ENCODE measurements around the gene PPCS.
"Not testable (repeated sequence)": the region's sequence is repeated elsewhere in the genome, so short reads cannot be mapped to it uniquely, and the experiment has no call there.

PPCS gene

DNA sequence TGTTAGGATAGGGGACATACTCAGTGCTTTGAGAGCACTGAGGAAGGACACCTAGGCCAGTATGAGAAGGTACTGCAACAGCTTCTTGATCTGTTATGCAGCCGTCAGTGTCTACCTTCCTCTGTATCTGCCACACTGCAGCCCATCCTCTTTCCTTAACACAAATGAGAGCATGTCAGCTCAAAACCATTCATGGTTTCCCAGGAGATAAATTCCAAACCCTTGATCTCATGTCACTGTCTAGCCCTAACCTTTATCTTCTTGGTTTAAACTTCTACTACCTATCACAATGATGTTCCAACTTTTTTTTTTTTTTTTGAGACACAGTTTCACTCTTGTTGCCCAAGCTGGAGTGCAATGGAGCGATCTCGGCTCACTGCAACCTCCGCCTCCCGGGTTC is 1.9 kb upstream of the PPCS start:
- no peak for DNase-seq

DNA sequence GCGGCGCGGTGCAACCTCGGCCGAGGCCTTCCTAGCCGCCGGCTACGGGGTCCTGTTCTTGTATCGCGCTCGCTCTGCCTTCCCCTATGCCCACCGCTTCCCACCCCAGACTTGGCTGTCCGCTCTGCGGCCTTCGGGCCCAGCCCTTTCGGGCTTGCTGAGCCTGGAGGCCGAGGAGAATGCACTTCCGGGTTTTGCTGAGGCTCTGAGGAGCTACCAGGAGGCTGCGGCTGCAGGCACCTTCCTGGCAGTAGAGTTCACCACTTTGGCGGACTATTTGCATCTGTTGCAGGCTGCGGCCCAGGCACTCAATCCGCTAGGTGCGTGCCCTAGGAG is 379 bp downstream of the PPCS start:
- DNase-seq: peak; percentile 68

DNA sequence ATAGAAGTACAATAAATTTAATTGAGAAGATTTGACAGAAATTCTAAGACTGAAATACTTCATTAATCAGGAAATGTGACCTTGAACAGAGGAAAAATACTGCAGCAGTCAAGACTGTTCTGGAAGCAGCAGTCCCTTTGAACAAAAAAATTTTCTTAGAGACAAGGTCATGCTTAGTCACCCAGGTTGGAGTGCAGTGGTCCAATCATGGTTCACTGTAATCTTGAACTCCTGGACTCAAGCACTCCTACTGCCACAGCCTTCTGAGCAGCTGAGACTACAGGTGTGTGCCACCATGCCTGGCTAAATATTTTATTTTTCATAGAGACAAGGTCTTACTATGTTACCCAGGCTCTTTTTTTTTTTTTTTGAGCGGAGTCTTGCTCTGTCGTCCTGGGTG is 4.9 kb downstream of the PPCS start:
- no peak for DNase-seq

DNA sequence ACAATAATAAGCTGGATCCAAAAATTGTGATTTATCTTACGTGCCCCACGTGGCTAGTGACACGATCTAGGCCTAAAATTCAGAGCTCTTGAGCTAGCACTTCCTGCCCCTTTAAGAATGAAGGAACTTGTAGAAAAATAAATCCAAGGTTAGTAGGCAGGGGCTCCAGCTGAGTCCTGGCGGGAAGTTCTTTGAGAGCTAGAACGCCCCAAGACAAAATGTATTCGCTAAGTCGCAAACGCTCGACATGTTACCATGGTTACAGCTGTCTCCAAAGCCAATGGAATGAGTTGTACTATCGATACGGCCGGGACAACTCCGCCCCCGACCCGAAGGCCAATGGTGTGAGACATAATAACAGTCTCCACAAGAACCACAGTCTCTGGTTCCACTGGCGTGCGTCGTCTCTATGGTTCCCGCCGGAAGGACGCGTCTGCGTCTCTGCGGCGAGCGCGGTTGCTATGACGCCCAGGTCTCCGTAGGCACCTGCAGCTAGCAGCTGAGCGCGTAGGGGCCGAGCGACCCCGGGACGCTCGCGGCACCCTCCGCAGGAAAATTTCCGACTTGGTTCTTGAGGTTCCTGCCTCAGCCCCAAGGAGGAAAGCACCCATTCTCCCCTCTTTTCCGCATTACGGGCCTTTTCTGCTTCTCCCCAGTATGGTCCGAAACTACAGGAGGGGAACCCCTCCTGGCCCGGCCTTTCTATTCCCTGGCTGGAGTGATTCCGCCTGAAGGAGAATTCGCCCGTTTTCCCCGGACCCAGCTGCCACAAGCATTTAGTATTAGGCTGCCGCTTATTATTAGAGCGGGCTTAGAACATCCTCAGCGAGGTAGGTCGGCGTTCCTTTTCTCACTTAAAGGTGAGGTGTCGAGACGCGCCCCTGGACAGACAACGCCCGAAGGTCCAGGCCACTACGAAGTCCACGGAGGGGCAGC is 6.8 kb downstream of the PPCS start, which contains the start of gene CCDC30:
CCDC30 (plus strand) TSS at position 459 of the 936 bp plus-strand sequence. CDS start 17,266 bp downstream, outside the sequence.
- peak; percentile 77 for DNase-seq

DNA sequence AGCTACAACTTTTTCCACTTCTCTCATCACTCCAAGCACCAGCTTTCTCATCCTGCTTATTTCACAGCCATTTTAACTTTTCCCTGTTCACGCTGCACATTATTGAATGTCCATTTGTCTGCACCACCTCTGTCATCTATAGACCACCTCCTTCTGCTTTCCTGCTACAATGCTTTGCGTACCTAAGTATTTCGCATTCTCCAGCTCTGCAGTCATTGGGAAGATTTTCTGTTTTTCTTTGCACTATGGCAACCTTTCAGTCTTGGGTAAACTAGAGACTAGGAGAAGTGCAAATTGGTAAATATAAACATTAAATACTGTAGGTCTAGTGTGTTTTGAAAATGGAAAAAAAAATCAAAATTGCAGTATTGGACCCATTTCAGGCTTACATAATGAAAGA is 7.6 kb downstream of the PPCS start:
- DNase-seq: no peak

DNA sequence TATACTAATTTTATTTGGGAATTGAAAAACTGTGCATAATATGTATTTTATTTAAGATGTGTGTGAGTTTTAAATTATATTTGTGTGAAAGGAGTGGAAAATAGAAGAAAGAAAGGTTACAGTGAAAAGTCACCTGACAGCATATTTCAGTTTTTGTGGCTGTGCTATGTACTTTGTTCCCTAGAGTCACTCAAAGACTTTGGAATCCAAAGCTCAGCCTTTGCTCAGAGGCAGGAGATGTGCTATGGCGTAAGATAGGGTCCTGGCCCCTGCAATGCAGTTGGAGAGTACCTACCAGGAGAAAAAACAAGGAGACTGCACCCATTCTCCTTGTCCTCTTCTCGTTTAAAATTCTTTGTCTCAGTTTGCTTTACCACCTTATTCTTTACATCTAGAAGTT is 9.7 kb downstream of the PPCS start:
- DNase-seq: no peak

DNA sequence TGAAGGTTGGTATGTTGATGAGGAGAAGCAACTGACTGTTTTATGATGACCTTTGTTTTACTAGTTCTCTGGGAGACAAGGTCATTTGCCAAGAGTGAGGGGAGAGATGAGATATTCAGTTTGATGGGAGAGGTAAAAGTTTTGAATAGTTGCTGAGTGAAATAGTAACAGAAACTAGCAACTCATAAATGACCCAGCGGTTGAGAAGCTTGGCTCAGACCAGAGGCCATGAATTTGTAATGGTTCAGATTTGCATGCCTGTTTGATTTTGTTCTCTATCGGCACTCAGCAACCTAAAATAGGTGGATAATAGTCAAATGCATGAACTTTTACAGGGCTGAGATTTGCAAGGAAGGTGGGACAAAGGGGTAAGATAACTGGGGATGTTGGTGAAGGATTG is 13.4 kb downstream of the PPCS start:
- DNase-seq: no peak

DNA sequence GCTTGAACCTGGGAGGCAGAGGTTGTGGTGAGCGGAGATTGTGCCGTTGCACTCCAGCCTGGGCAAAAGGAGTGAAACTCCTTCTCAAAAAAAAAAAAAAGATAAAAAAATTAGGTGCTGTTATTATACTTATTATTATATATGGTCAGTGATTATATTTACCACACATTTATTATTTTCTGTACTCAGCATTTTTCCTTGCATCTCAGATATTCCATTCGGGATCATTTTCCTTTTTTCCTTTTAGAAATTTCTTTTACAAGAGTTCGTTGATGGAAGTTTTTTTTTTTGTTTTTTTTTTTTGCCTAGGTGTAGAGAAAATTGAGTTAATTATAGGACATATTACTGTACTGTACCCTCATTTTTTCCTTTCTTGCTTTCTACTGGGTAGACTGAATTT is 20.3 kb downstream of the PPCS start:
- no peak for DNase-seq

DNA sequence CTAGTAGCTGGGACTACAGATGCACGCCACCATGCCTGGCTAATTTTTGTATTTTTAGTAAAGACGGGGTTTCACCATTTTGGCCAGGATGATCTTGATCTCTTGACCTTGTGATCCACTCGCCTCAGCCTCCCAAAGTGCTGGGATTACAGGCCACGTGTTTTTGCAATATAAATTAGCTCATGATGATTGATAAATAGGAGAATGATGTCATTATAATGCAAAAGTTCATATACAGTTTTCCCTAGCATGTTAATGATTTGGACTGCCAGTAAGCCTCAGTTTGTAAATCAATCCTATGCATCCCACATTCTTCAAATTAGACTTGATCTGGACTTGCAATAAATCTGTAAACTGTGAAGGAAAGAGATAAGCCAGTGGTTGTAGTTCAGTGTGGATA is 21.0 kb downstream of the PPCS start:
- DNase-seq: not testable (repeated sequence)

DNA sequence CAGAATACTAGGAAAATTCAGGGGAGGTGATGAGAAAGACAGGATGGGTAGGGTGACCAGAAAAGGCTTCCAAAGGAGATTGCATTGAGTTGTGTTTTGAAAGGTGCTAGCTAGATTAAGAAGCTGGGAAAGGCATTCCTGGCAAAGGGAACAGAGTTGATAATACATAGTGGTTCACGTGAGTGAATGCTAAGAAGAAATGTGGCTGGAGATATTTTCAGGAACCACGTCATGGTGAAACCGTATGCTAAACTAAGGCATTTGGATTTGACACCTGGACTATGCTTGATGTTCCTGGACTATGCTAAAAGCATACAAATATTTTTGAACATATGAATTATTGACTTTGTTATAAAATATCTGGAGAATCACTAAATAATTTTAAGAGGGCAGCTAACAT is 21.4 kb downstream of the PPCS start:
- no peak for DNase-seq

DNA sequence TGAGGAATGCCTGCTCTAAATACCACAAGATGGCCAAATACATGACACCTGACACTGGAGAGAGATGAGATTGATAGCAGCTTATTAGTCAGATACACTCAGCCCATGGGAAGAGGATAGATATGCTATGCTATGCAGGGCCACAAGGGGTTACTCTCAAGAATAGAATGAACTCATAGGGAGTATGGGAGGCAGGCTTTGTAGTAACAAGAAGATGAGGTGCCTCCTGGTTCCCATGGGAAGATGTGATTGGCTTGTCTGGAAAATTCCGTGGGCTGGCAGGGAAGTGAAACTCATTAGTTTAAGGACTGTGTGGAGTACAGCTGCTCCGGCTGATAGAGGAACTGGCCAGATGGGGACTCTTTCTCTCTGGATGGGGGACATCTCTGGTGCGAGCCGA is 23.3 kb downstream of the PPCS start:
- DNase-seq: no peak

DNA sequence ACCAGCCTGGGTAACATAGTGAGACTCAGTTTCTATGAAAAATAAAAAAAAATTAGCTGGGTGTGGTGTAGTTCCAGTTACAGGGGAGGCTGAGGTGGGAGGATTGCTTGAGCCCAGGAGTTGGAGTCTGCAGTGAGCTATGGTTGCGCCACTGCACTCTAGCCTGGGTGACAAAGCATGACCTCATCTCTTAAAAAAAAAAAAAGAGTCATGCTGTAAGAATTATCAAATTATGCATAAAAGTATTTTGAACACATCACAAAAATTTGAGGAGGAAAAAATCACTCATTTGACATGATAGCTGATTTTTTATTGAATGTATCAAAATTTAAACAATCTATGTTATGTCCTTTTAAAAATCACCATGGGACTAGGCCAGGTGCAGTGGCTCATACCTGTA is 24.6 kb downstream of the PPCS start:
- DNase-seq: no peak

DNA sequence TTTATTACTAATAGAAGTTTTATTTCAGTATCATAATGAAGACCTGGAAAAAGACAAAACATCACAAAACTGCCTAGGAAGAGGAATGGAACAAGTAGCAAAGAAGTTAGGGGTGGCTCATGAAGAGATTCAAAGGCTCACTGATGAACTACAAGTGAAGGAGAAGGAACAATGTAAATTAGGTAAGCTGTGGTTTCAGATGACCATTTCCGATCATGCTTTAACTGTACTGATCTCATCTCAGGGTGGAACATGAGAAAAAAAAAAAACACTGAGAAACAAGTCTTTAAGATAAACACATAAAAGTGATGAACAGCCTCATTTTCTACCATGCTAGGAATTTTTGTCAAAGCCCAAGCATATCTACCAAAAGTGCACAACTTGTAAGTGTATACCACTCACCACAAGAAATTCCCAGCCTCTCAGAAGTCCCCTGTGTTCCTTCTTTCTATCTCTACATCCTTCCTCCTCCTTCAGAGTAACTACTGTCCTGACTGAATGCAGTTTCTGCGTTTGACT is 26.4 kb downstream of the PPCS start:
- DNase-seq: no peak

DNA sequence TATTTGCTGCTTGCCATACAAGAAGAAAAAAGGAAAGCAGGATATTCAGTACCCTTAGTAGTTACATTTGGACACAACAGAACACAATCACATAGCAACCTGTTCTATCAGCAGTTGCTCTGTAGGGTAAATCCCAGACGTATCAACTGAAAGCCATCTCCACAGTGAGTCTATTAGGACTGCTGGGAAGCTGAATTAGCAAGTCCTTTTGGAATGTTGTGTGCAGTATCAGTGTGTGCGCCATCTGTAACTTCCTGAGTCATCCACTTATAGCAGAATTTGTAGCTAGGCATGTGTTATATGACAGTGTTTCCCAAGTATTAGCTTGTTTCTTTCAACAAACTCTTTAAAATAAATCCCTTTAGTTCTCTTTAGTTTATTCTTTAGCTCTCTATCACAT is 28.0 kb downstream of the PPCS start:
- DNase-seq: no peak

DNA sequence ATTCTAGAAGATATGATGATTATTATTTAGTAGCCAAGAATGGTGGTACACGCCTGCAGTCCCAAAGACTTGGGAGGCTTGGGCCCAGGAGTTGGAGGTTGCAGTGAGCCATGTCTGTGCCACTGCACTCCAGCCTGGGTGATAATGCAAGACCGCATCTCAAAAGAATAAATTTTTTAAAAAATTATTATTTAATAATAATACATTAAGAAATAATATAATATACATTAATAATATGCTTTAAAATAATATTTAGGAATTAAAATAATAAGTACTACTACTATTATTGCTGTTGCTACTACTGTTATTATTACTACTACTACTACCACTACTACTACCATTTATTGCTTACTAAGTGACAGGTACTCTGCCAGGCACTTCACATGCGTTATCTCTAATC is 33.9 kb downstream of the PPCS start:
- no peak for DNase-seq

DNA sequence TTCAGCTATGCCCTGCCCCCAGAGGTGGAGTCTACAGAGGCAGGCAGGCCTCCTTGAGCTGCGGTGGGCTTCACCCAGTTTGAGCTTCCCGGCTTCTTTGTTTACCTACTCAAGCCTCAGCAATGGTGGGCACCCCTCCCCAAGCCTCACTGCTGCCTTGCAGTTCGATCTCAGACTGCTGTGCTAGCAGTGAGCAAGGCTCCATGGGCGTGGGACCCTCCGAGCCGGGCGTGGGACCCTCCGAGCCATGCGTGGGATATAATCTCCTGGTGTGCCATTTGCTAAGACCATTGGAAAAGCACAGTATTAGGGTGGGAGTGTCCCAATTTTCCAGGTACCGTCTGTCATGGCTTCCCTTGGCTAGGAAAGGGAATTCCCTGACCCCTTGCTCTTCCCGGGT is 45.7 kb downstream of the PPCS start:
- DNase-seq: not testable (repeated sequence)

DNA sequence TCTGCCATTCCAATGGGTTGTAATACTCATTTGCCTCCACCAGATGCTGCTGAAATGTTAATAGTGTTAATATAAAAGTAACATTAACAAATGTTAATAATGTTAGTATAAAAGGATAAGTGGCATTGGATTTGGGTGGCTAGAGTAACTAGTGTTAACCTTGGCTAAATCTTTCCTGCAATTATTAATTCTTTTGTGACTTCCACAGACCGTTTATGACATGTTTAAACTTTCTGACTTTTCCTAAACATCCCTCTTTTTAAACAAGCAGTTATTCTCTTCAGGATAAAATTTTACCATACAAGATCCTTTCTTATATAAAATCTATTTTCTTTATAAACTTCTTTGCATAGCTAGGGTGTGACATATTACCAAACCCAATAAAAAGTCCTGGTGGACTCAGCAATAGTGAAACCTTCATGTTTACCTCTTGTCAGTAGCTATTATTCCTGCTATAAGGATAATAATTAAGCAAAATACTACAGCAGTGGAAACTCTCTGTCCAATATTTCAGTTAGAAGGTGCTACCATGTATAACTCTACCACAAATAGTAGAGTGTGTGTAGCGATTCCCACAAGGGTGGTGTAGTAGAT is 48.3 kb downstream of the PPCS start:
- DNase-seq: no peak

DNA sequence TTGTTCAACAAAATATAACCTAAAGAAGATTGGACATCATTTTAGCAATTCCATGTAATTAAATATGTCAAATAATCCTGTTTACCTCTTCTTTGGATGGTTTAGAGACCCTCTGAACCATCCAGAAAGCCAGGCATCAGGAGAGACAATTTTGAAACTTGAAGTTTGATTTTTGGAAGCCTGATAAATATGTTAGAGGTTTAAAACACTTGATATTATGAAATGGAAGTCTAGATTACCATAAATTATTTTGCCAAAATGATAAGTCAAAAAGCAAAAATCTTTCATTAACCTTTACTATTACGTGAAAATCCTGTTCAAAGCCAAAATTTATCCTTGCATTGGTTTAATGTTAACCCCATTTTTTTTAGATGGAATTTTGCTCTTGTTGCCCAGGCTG is 50.2 kb downstream of the PPCS start:
- no peak for DNase-seq
